Measurements from ENCODE around the gene TRIM9. TPM values are rescaled to one million over a fixed set of nuclear protein-coding genes. Genes with fewer than 3 reads are reported as not detected.

TRIM9 gene
- total RNA-seq, 4 donors from 2014 or later, result 0.84 to 4.7 (median 1.4) TPM

DNA sequence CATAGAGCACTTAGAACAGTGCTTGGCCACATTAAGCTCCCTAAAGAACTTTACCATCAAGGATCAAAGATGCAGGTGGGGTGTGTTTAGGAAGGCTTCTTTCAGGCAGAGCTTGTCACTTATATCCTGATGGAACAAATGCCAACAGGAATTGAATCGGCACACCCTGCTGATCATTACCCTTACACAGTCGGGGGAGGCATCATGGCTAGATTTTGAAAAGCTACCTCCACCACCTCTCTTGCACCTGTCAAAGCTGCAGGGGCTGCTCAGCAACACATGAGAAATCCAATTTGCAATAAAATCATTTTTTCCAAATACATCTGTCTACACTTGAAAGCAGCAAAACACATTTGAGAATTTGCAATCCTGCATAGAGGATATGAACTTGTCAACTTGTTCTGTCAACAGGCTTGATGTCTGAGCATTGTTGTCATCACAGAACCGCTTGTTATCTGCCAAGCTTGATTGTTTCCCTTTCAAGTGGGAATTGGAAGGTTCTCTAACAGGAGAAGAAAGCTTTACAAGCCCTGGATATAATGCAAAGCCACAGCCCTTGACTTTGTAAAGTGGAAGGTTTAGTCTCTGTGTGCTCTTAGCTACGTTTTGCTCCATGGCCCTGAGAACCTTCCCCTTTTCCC, 24.6 kb upstream of the TRIM9 start:
- no peak overlapping the region for H3K27ac ChIP-seq
- H3K9me3 ChIP-seq, result no peaks in the 10 kb centered on the region
- no peak overlapping the region for H3K4me3 ChIP-seq
- WGBS, 2 donors (ENCODE audit: low coverage in 1 of 2), result 79% methylated on average over 4 of the region's 4 CpGs
- no peak for ATAC-seq
- H3K4me1 ChIP-seq, result peaks cover 0 to 8% (median 0%) of the 10 kb centered on the region in 3 donors
- no peak for TF ChIP-seq EP300 (IDR thresholded peaks at IDR 0.05)
- no peak for TF ChIP-seq POLR2A (IDR thresholded peaks at IDR 0.05)
- TF ChIP-seq POLR2AphosphoS5 (IDR thresholded peaks at IDR 0.05), result no peak
- TF ChIP-seq CTCF (IDR thresholded peaks at IDR 0.05), result no peak
- no peaks in the 10 kb centered on the region for H3K36me3 ChIP-seq
- no peaks in the 10 kb centered on the region for H3K27me3 ChIP-seq

- Histone ChIP-seq H3K4me1 (peaks cover 0 to 8% (median 0%) of the 10 kb centered on the region in 3 donors), H3K9me3 (no peaks in the 10 kb centered on the region), H3K36me3 (no peaks in the 10 kb centered on the region), H3K27ac (no peak overlapping the region), H3K27me3 (no peaks in the 10 kb centered on the region), H3K4me3 (no peak overlapping the region)
- ATAC-seq, result no peak
- TF ChIP-seq POLR2A (IDR thresholded peaks at IDR 0.05) (no peak), CTCF (IDR thresholded peaks at IDR 0.05) (no peak), POLR2AphosphoS5 (IDR thresholded peaks at IDR 0.05) (no peak), EP300 (IDR thresholded peaks at IDR 0.05) (no peak)
Observed at GRCh38 chr14:51118993-51119392, 24.1 kb upstream of the TRIM9 start.

GRCh38 chr14:51117593-51117992, 22.7 kb upstream of the TRIM9 start:
- Histone ChIP-seq H3K4me3 (no peak overlapping the region), H3K27me3 (no peaks in the 10 kb centered on the region), H3K9me3 (no peaks in the 10 kb centered on the region), H3K36me3 (no peaks in the 10 kb centered on the region), H3K4me1 (peaks cover 0 to 8% (median 0%) of the 10 kb centered on the region in 3 donors), H3K27ac (no peak overlapping the region)
- 81 to 86% methylated on average over 1 of the region's 1 CpG for WGBS, 2 donors (ENCODE audit: low coverage in 1 of 2)
- TF ChIP-seq POLR2AphosphoS5 (IDR thresholded peaks at IDR 0.05) (no peak), EP300 (IDR thresholded peaks at IDR 0.05) (no peak), POLR2A (IDR thresholded peaks at IDR 0.05) (no peak), CTCF (IDR thresholded peaks at IDR 0.05) (no peak)
- no peak for ATAC-seq

GRCh38 chr14:51116682-51117081, 21.8 kb upstream of the TRIM9 start:
- ATAC-seq, result no peak
- Histone ChIP-seq H3K9me3 (no peaks in the 10 kb centered on the region), H3K36me3 (no peaks in the 10 kb centered on the region), H3K4me3 (no peak overlapping the region), H3K27me3 (no peaks in the 10 kb centered on the region), H3K4me1 (peaks cover 0 to 8% (median 0%) of the 10 kb centered on the region in 3 donors), H3K27ac (no peak overlapping the region)
- TF ChIP-seq POLR2AphosphoS5 (IDR thresholded peaks at IDR 0.05) (no peak), POLR2A (IDR thresholded peaks at IDR 0.05) (no peak), CTCF (IDR thresholded peaks at IDR 0.05) (no peak), EP300 (IDR thresholded peaks at IDR 0.05) (no peak)
- 100% methylated on average over 1 of the region's 1 CpG for whole genome bisulfite sequencing, 2 donors (ENCODE audit: low coverage in 1 of 2)

DNA sequence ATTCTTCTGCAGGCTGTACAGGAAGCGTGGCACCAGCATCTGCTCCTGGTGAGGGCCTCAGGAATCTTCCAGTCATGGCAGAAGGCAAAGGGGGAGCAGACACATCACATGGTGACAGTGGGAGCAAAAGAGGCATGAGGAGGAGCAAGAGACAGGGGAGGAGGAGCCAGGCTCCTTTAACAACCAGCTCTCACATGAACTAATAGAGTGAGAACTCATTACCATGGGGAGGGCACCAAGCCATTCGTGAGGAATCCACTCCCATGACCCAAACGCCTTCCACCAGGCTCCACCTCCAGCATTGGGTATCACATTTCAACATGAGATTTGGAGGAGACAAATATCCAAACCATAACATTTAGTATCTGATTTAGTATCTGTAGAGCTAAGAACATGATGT, 14.7 kb upstream of the TRIM9 start:
- TF ChIP-seq POLR2AphosphoS5 (IDR thresholded peaks at IDR 0.05) (no peak), POLR2A (IDR thresholded peaks at IDR 0.05) (no peak), CTCF (IDR thresholded peaks at IDR 0.05) (no peak), EP300 (IDR thresholded peaks at IDR 0.05) (no peak)
- Histone ChIP-seq H3K27me3 (peaks cover 17% of the 10 kb centered on the region), H3K4me1 (no peaks in the 10 kb centered on the region), H3K4me3 (no peak overlapping the region), H3K27ac (no peak overlapping the region), H3K9me3 (no peaks in the 10 kb centered on the region), H3K36me3 (no peaks in the 10 kb centered on the region)
- 58 to 65% methylated on average over 2 to 3 of the region's 3 CpGs for WGBS, 2 donors (ENCODE audit: low coverage in 1 of 2)
- ATAC-seq, result no peak
